22Rv1 (cell line): ENCODE results near the gene AIG1.

ENCODE experiments used
- ZFX ChIP-seq: fragments of 450-650 bp; IDR thresholded peaks from 2 replicates; pipeline ENCODE4 v1.6.1; 2017; ENCODE audit warnings: antibody characterized with exemption, borderline replicate concordance
- TF ChIP-seq, protein P1 (sequence below): fragments of 450-650 bp; IDR thresholded peaks from 2 replicates; pipeline ENCODE4 v1.5.1; 2017; ENCODE audit warnings: mild to moderate bottlenecking

DNA sequence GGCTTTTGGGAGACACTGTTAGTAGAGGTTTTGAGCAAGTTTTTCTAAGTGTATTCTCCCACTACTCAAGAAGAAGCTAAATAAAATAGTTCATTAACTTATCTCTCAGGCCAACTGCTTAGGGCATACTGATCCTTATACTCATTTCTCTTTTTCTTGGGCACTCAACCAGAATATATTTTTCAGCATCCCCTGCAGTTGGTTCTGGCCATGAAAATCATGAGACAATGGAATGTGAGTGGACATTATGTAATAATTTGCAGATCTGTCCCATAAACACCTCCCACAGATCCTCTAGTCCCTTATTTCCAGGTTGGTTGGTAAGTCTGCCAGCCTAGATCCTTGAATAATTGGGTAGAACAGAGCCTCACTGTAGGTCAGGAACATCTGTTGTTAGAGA lies 136.7 kb downstream of the AIG1 start:
- TF ChIP-seq, protein P1, sequence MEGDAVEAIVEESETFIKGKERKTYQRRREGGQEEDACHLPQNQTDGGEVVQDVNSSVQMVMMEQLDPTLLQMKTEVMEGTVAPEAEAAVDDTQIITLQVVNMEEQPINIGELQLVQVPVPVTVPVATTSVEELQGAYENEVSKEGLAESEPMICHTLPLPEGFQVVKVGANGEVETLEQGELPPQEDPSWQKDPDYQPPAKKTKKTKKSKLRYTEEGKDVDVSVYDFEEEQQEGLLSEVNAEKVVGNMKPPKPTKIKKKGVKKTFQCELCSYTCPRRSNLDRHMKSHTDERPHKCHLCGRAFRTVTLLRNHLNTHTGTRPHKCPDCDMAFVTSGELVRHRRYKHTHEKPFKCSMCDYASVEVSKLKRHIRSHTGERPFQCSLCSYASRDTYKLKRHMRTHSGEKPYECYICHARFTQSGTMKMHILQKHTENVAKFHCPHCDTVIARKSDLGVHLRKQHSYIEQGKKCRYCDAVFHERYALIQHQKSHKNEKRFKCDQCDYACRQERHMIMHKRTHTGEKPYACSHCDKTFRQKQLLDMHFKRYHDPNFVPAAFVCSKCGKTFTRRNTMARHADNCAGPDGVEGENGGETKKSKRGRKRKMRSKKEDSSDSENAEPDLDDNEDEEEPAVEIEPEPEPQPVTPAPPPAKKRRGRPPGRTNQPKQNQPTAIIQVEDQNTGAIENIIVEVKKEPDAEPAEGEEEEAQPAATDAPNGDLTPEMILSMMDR: no peak
- TF ChIP-seq ZFX: no peak
